ENCODE results near the gene DPF3. TPM values are rescaled to one million over a fixed set of nuclear protein-coding genes. Genes with fewer than 3 reads are reported as not detected.

Gene DPF3
- total RNA-seq, 1 donor from 2014 or later, result 1.1 TPM

GRCh38 chr14:72603639-72604038, 290.3 kb downstream of the DPF3 start:
- H3K4me1 Mint-ChIP-seq (ENCODE audit: low read depth), result peaks cover 17% of the 10 kb centered on the region

GRCh38 chr14:72600551-72601330, 293.2 kb downstream of the DPF3 start:
- Mint-ChIP-seq H3K4me3 (ENCODE audit: unreplicated experiment) (no peak overlapping the region), H3K9me3 (ENCODE audit: low read depth) (no peaks in the 10 kb centered on the region), H3K36me3 (ENCODE audit: low read depth) (no peaks in the 10 kb centered on the region), H3K27me3 (ENCODE audit: low read depth) (no peaks in the 10 kb centered on the region), H3K27ac (ENCODE audit: unreplicated experiment) (no peak overlapping the region), H3K4me1 (ENCODE audit: low read depth) (peaks cover 3% of the 10 kb centered on the region)
- no peak for DNase-seq (ENCODE audit: low spot score)
- TF ChIP-seq CTCF (IDR thresholded peaks at IDR 0.05), result no peak

More at GRCh38 chr14:72603639-72604038, 290.3 kb downstream of the DPF3 start:
- no peak for DNase-seq (ENCODE audit: low spot score)
- Mint-ChIP-seq H3K9me3 (ENCODE audit: low read depth) (no peaks in the 10 kb centered on the region), H3K36me3 (ENCODE audit: low read depth) (no peaks in the 10 kb centered on the region), H3K4me3 (ENCODE audit: unreplicated experiment) (no peak overlapping the region), H3K27me3 (ENCODE audit: low read depth) (no peaks in the 10 kb centered on the region), H3K27ac (ENCODE audit: unreplicated experiment) (no peak overlapping the region)
- TF ChIP-seq CTCF (IDR thresholded peaks at IDR 0.05), result no peak

DNA sequence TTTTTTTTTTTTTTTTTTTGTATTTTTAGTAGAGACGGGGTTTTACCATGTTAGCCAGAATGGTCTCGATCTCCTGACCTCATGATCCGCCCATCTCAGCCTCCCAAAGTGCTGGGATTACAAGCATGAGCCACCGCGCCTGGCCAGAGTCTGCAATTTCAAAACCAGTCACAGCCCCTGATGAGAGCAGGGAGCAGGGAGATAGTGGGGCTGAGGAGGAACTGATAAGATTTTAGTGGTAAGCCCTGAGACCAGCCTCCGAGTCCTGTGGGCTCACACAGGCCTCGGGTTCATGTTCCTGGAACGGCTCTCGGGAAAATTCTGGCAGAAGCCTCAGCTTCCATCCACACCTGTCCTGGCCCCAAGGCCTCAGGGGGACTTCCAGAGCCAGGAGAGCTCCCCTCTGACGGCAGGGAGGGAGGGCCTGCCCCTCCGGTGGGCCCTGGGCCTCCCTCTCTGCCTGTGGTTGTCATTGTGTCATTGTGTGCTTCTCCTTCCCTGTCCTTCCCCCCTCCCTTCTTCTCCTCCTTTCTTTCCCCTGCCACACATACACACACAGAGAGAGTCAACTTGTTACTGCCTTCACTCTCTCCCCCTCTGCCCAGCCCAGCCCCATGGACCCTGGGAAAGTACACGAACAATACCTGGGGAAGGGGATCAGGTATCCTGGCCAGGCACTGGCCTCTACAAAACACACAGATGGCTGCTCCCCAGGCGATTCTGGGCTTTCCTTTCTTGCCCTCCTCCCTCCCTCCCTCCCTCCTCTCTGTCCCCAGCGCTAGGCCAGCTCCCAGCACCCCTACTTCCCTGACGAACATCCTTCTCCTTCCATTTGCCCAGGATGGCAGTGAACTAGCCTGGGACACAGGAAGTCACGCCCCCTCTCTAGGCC, 294.1 kb downstream of the DPF3 start:
- H3K4me3 Mint-ChIP-seq (ENCODE audit: unreplicated experiment), result no peak overlapping the region
- no peaks in the 10 kb centered on the region for H3K36me3 Mint-ChIP-seq (ENCODE audit: low read depth)
- no peaks in the 10 kb centered on the region for H3K27me3 Mint-ChIP-seq (ENCODE audit: low read depth)
- H3K27ac Mint-ChIP-seq (ENCODE audit: unreplicated experiment), result no peak overlapping the region
- H3K4me1 Mint-ChIP-seq (ENCODE audit: low read depth), result peaks cover 3% of the 10 kb centered on the region
- H3K9me3 Mint-ChIP-seq (ENCODE audit: low read depth), result no peaks in the 10 kb centered on the region
- TF ChIP-seq CTCF (IDR thresholded peaks at IDR 0.05), result no peak
- DNase-seq (ENCODE audit: low spot score), result no peak

DNA sequence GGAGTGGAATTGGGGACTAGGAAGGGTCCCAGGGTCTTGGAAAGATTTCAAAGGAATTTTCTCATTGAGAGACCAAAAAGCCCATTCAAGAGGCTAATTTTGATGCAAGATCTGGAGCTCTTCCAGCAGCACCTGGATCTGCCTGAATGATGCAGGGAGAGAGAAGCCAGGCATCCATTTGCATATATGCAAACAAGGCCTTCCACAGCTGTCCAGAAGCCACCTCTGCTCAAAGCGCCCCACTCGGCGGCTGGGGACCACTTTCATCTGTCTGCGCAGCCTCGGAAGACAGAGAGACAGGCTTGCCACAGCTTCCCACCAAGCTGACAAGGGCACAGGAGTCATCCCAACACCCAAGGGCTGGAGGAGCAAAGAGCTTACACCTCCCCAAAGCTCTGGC, 295.6 kb downstream of the DPF3 start:
- H3K9me3 Mint-ChIP-seq (ENCODE audit: low read depth), result no peaks in the 10 kb centered on the region
- H3K27me3 Mint-ChIP-seq (ENCODE audit: low read depth), result no peaks in the 10 kb centered on the region
- H3K4me3 Mint-ChIP-seq (ENCODE audit: unreplicated experiment), result no peak overlapping the region
- no peak overlapping the region for H3K27ac Mint-ChIP-seq (ENCODE audit: unreplicated experiment)
- no peak for TF ChIP-seq CTCF (IDR thresholded peaks at IDR 0.05)
- H3K4me1 Mint-ChIP-seq (ENCODE audit: low read depth), result peaks cover 3% of the 10 kb centered on the region
- H3K36me3 Mint-ChIP-seq (ENCODE audit: low read depth), result no peaks in the 10 kb centered on the region
- DNase-seq (ENCODE audit: low spot score), result no peak
